C4-2B (cell line): ENCODE measurements around the gene RGS17.

Source experiments
- CTCF ChIP-seq: fragments of 450-650 bp; conservative IDR thresholded peaks from 2 replicates; pipeline ENCODE4 v1.5.1; 2017; ENCODE audit warnings: mild to moderate bottlenecking
- ZFX ChIP-seq: fragments of 450-650 bp; IDR thresholded peaks from 2 replicates; pipeline ENCODE4 v1.6.1; 2017

DNA sequence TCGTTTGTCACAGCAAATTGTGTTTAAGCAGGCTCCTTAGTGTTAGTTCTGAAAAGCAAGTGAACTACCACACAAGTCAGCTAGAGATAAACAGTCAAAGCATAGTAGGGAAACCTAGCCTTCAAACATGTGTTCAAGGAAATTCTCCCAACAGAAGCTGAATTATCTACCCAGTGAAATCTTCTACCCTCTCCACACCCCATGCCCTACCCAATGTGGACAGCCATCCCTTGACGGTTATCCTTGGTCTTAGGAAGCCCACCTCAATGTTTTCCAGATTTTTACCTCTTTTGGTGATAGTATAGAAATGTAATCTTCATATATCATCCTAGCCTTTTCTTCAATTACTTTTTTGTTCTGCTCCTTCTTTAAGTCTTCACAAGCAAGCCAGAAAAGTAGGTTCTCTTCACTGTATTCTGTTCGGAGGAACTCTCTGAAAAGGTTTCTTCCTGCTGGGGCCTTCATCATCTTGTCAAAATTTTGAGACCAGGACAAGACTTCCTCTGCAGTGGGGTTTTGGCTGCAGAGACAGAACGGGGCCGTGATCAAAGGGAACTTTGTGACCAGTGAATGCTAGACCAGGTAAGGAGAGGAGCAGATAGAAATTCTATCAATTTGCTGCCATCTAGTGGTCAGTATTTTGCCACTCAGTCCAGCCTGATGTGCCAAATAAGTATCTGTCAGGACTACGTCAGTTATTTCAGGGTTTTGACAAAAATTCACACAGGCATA, 106.9 kb downstream of the RGS17 start:
- TF ChIP-seq CTCF (peak; percentile 81), ZFX (no peak)
